Neural cell (in vitro differentiated cells): ENCODE measurements around the gene ZBTB40.

Source experiments
- CTCF ChIP-seq: fragments of 450-650 bp; IDR thresholded peaks from 2 replicates; pipeline ENCODE4 v1.5.1; 2014; ENCODE audit warnings: antibody characterized with exemption, mild to moderate bottlenecking, moderate library complexity; ENCODE audit not compliant: poor library complexity, severe bottlenecking
- EP300 ChIP-seq: fragments of 450-650 bp; conservative IDR thresholded peaks from 2 replicates; pipeline ENCODE4 v1.6.1; 2014; ENCODE audit warnings: antibody characterized with exemption, mild to moderate bottlenecking, moderate library complexity; ENCODE audit not compliant: poor library complexity, severe bottlenecking
- EZH2 ChIP-seq: fragments of 200-600, 300-800 bp; shearing (Covaris generic), sonication (generic); IDR thresholded peaks from 2 replicates; pipeline ENCODE4 v1.6.1; 2014; ENCODE audit warnings: antibody characterized with exemption, low read length, borderline replicate concordance, mild to moderate bottlenecking; ENCODE audit not compliant: insufficient read depth, poor library complexity, severe bottlenecking
- RAD21 ChIP-seq: fragments of 450-650 bp; conservative IDR thresholded peaks from 2 replicates; pipeline ENCODE4 v1.6.1; 2014; ENCODE audit warnings: antibody characterized with exemption, mild to moderate bottlenecking, moderate library complexity
- SMC3 ChIP-seq: fragments of 450-650 bp; conservative IDR thresholded peaks from 2 replicates; pipeline ENCODE4 v1.6.1; 2014; ENCODE audit warnings: antibody characterized with exemption, mild to moderate bottlenecking, moderate library complexity; ENCODE audit not compliant: poor library complexity
- TAF1 ChIP-seq: IDR thresholded peaks from 2 replicates; pipeline ENCODE4 v1.6.1; 2012; ENCODE audit warnings: low read depth

- TF ChIP-seq CTCF (no peak), EZH2 (no peak), RAD21 (no peak), EP300 (no peak), TAF1 (no peak), SMC3 (no peak)
Measured at GRCh38 chr1:22471610-22472009, 20.0 kb downstream of the ZBTB40 start.
